H1 (cell line): ENCODE measurements around the gene ISCA2. TPM values are rescaled to one million over a fixed set of nuclear protein-coding genes. Genes with fewer than 3 reads are reported as not detected.

Experiments
- CTCF ChIA-PET: fragments of 300-600 bp; sonication (Branson Sonifier 250); formaldehyde crosslinking; loops from one replicate; lab custom pipeline; 2021; ENCODE audit not compliant: partially characterized antibody; lab: Charles Lee
- POLR2A ChIA-PET: fragments of 300-600 bp; sonication (Branson Sonifier 250); formaldehyde crosslinking; loops from one replicate; lab custom pipeline; 2021; ENCODE audit warnings: inconsistent platforms; ENCODE audit not compliant: partially characterized antibody; lab: Charles Lee
- DNase-seq, 2 experiments: peaks; one replicate each; pipeline versions ENCODE4 v3.0.0 to v3.0.0-alpha.2; 2010 to 2022; ENCODE audit warnings: low spot score in 2 of 2, low read depth in 1 of 2, mixed read lengths in 1 of 2
- FAIRE-seq: peaks from 2 replicates; lab custom pipeline; 2011; peaks lifted over from hg19 to GRCh38; lab: Jason Lieb, UNC
- H2AFZ ChIP-seq: 2 replicates; pipeline ENCODE4 v1.8.1; 2012; ENCODE audit warnings: low read length, inconsistent platforms
- H2AK5ac ChIP-seq: 2 replicates; pipeline ENCODE4 v1.6.1; 2013; ENCODE audit warnings: low read depth, low read length
- H2BK120ac ChIP-seq: replicated peaks from 2 replicates; pipeline ENCODE3; 2013; ENCODE audit warnings: low read depth, low read length, inconsistent platforms
- H2BK12ac ChIP-seq: 2 replicates; pipeline ENCODE4 v1.6.1; 2013; ENCODE audit warnings: low read depth, low read length
- H2BK15ac ChIP-seq: 2 replicates; pipeline ENCODE4 v1.6.1; 2013; ENCODE audit warnings: low read length
- H2BK20ac ChIP-seq: 2 replicates; pipeline ENCODE4 v1.6.1; 2013; ENCODE audit warnings: low read length
- H2BK5ac ChIP-seq: 2 replicates; pipeline ENCODE4 v1.6.1; 2013; ENCODE audit warnings: low read depth, low read length
- H3K14ac ChIP-seq: 2 replicates; pipeline ENCODE4 v1.6.1; 2013; ENCODE audit warnings: inconsistent platforms; ENCODE audit not compliant: insufficient read length
- H3K18ac ChIP-seq: 2 replicates; pipeline ENCODE4 v1.6.1; 2013; ENCODE audit warnings: low read length; ENCODE audit errors: extremely low read depth
- H3K23ac ChIP-seq: 2 replicates; pipeline ENCODE4 v1.6.1; 2013; ENCODE audit warnings: inconsistent platforms; ENCODE audit not compliant: insufficient read length
- H3K23me2 ChIP-seq: 2 replicates; pipeline ENCODE4 v1.6.1; 2013; ENCODE audit warnings: low read depth, low read length
- H3K27ac ChIP-seq: 2 replicates; pipeline ENCODE4 v1.6.1; 2011; ENCODE audit warnings: low read depth, low read length, inconsistent platforms
- H3K27me3 ChIP-seq, 4 experiments: replicated peaks in 1 of 4; 1 replicate in 1 of 4; 2 replicates in 3 of 4; pipeline versions ENCODE4 v1.6.1 to v1.8.1; 2011 to 2013; ENCODE audit warnings: low read length in 3 of 4, mild to moderate bottlenecking in 3 of 4, inconsistent platforms in 2 of 4, mixed read lengths in 2 of 4, moderate library complexity in 1 of 4; ENCODE audit not compliant: control insufficient read depth in 3 of 4, insufficient read depth in 3 of 4; ENCODE audit errors: extremely low read depth in 1 of 4
- H3K36me3 ChIP-seq, 4 experiments: 2 replicates each; pipeline versions ENCODE4 v1.6.1 to v1.8.1; 2011 to 2013; ENCODE audit warnings: mild to moderate bottlenecking in 4 of 4, low read length in 3 of 4, moderate library complexity in 2 of 4, control low read depth in 1 of 4, inconsistent platforms in 1 of 4; ENCODE audit not compliant: insufficient read depth in 4 of 4, control insufficient read depth in 2 of 4
- H3K4ac ChIP-seq: replicated peaks from 2 replicates; pipeline ENCODE3; 2013; ENCODE audit warnings: low read length, low read depth, mixed read lengths, inconsistent platforms; ENCODE audit not compliant: insufficient read length
- H3K4me1 ChIP-seq, 4 experiments: replicated peaks in 1 of 4; 1 replicate in 1 of 4; 2 replicates in 3 of 4; pipeline versions ENCODE4 v1.6.1 to v1.8.1; 2011 to 2013; ENCODE audit warnings: low read length in 3 of 4, inconsistent platforms in 2 of 4, mixed read lengths in 1 of 4; ENCODE audit not compliant: insufficient read depth in 4 of 4, control insufficient read depth in 3 of 4
- H3K4me2 ChIP-seq, 2 experiments: 2 replicates each; pipeline versions ENCODE4 v1.6.1 to v1.8.1; 2011 to 2013; ENCODE audit warnings: low read depth in 2 of 2, low read length in 2 of 2, control low read depth in 1 of 2, inconsistent platforms in 1 of 2, mild to moderate bottlenecking in 1 of 2; ENCODE audit not compliant: insufficient read depth in 1 of 2
- H3K4me3 ChIP-seq, 4 experiments: fragments of 200-600, 300-600 bp in 1 of 4; sonication (generic), shearing (Covaris generic), sonication (Bioruptor Twin) in 1 of 4; 2 replicates each; pipeline versions ENCODE4 v1.5.1 to v1.8.1; 2011 to 2016; ENCODE audit warnings: low read length in 4 of 4, low read depth in 3 of 4, control low read depth in 2 of 4, inconsistent platforms in 2 of 4, mild to moderate bottlenecking in 2 of 4, mixed read lengths in 1 of 4, moderate library complexity in 1 of 4; ENCODE audit not compliant: insufficient read depth in 2 of 4; ENCODE audit errors: extremely low read depth in 1 of 4
- H3K56ac ChIP-seq: replicated peaks from 2 replicates; pipeline ENCODE3; 2013; ENCODE audit warnings: low read depth, mild to moderate bottlenecking, mixed read lengths, low read length, inconsistent platforms; ENCODE audit not compliant: insufficient read length
- H3K79me1 ChIP-seq: 2 replicates; pipeline ENCODE4 v1.6.1; 2013; ENCODE audit warnings: low read depth, low read length, control low read depth
- H3K79me2 ChIP-seq, 2 experiments: 2 replicates each; pipeline versions ENCODE4 v1.6.1 to v1.8.1; 2012 to 2013; ENCODE audit warnings: low read length in 2 of 2, mild to moderate bottlenecking in 2 of 2, inconsistent platforms in 1 of 2; ENCODE audit not compliant: insufficient read depth in 2 of 2, control insufficient read depth in 1 of 2
- H3K9ac ChIP-seq, 4 experiments: replicated peaks in 1 of 4; 1 replicate in 1 of 4; 2 replicates in 3 of 4; pipeline versions ENCODE4 v1.6.1 to v1.8.1; 2011 to 2013; ENCODE audit warnings: low read depth in 3 of 4, low read length in 3 of 4, control low read depth in 2 of 4, mild to moderate bottlenecking in 2 of 4, moderate library complexity in 2 of 4, inconsistent platforms in 1 of 4; ENCODE audit errors: extremely low read depth in 1 of 4
- H3K9me3 ChIP-seq, 2 experiments: 2 replicates each; pipeline versions ENCODE4 v1.6.1 to v1.8.1; 2012 to 2013; ENCODE audit warnings: mild to moderate bottlenecking in 2 of 2, moderate library complexity in 2 of 2, control low read depth in 1 of 2, inconsistent platforms in 1 of 2, low read depth in 1 of 2, low read length in 1 of 2, mixed read lengths in 1 of 2; ENCODE audit not compliant: insufficient read depth in 2 of 2
- H4K20me1 ChIP-seq, 2 experiments: replicated peaks in 1 of 2; 2 replicates each; pipeline versions ENCODE3 to v1.8.1; 2011 to 2013; ENCODE audit warnings: inconsistent platforms in 2 of 2, low read length in 2 of 2, mild to moderate bottlenecking in 1 of 2; ENCODE audit not compliant: insufficient read depth in 2 of 2, control insufficient read depth in 1 of 2
- H4K5ac ChIP-seq: 2 replicates; pipeline ENCODE4 v1.6.1; 2013; ENCODE audit warnings: low read length, low read depth, mixed read lengths, inconsistent platforms; ENCODE audit not compliant: insufficient read length
- H4K8ac ChIP-seq: 2 replicates; pipeline ENCODE4 v1.8.0; 2013; ENCODE audit warnings: mild to moderate bottlenecking, moderate library complexity, low read length, inconsistent platforms; ENCODE audit not compliant: insufficient read depth; ENCODE audit errors: extremely low read depth
- H4K91ac ChIP-seq: replicated peaks from 2 replicates; pipeline ENCODE3; 2013; ENCODE audit warnings: low read length, mixed read lengths, inconsistent platforms; ENCODE audit not compliant: insufficient read length
- PHF8 ChIP-seq: fragments of 200-600 bp; sonication (generic); conservative IDR thresholded peaks from 2 replicates; pipeline ENCODE4 v1.7.1; 2012; ENCODE audit warnings: low read depth, mild to moderate bottlenecking, inconsistent platforms, low read length, moderate library complexity
- RAD21 ChIP-seq, 2 experiments: IDR thresholded peaks in 1 of 2; conservative IDR thresholded peaks in 1 of 2; 2 replicates each; pipeline ENCODE4 v1.6.1; 2011; ENCODE audit warnings: low read depth in 2 of 2, low read length in 2 of 2, improper control_type of control experiment in 1 of 2, inconsistent platforms in 1 of 2, mild to moderate bottlenecking in 1 of 2, moderate library complexity in 1 of 2
- SIN3A ChIP-seq, 2 experiments: IDR thresholded peaks in 1 of 2; conservative IDR thresholded peaks in 1 of 2; 2 replicates each; pipeline ENCODE4 v1.6.1; 2011 to 2012; ENCODE audit warnings: low read length in 2 of 2, improper control_type of control experiment in 1 of 2, low read depth in 1 of 2, mild to moderate bottlenecking in 1 of 2
- WGBS, 2 experiments: shearing (Covaris generic) in 1 of 2; methylation state at CpG; one replicate each; pipeline versions ENCODE4 v1.1.6 to v1.1.7; 2013 to 2015; ENCODE audit warnings: low lambda C conversion rate in 2 of 2, mixed read lengths in 2 of 2, inconsistent platforms in 1 of 2, low coverage in 1 of 2, missing lambda C conversion rate in 1 of 2; ENCODE audit not compliant: insufficient replicate concordance in 2 of 2, insufficient coverage in 1 of 2, insufficient read length in 1 of 2; ENCODE audit errors: extremely low coverage in 1 of 2, missing lambda C conversion rate in 1 of 2; 5-methylcytosine and 5-hydroxymethylcytosine counted together
- polyA plus RNA-seq, 7 experiments: library from polyadenylated mRNA; depleted of rRNA in 3 of 7; stranded (reverse) in 5 of 7; unstranded in 2 of 7; fragments of >200 nt in 5 of 7; fragments of 200-250 nt in 2 of 7; gene quantifications; 1 replicate in 5 of 7; 2 replicates in 1 of 7; 4 replicates in 1 of 7; pipeline versions ENCODE4 v1.2.1 to v1.2.3, GENCODE V29; 2011 to 2013; ENCODE audit warnings: missing spikeins in 2 of 7, mixed read lengths in 2 of 7
- total RNA-seq: library from RNA; stranded (reverse); fragmentation: NEBNext Ultra II Directional; extraction: Animal tissue kit (Norgen Biotek cat#: 25700); gene quantifications from 2 replicates; pipeline ENCODE4 v1.2.1, GENCODE V29; 2021
- TF ChIP-seq, protein P1 (sequence below), 3 experiments: IDR thresholded peaks; 1 replicate in 2 of 3; 2 replicates in 1 of 3; pipeline versions ENCODE4 v1.5.1 to v1.6.1; 2011; ENCODE audit warnings: low read length in 3 of 3, mild to moderate bottlenecking in 3 of 3, inconsistent platforms in 2 of 3, low read depth in 1 of 3, moderate library complexity in 1 of 3; ENCODE audit not compliant: insufficient read depth in 1 of 3; ENCODE audit errors: control extremely low read depth in 1 of 3

ISCA2 gene
- total and polyA plus RNA-seq, 2 of the 8 experiments (the other 6 are each of a cell fraction or from before 2014, with no cell fraction given), result 43.5 to 78.6 TPM

GRCh38 chr14:74478996-74479635, 14.4 kb upstream of the ISCA2 start:
- Histone ChIP-seq H3K36me3 (peaks cover under 1 to 67% (median 28%) of the 10 kb centered on the region in 4 experiments), H3K79me2 (no peaks in the 10 kb centered on the region), H2AK5ac (no peak overlapping the region), H3K4me3 (no peak overlapping the region), H3K23me2 (no peaks in the 10 kb centered on the region), H3K27me3 (no peaks in the 10 kb centered on the region), H3K4me1 (peaks cover 0 to 3% (median 0%) of the 10 kb centered on the region in 4 experiments; a peak in 2 of 7 replicates), H3K4ac (no peak overlapping the region), H3K9ac (no peak overlapping the region), H2BK12ac (no peak overlapping the region), H3K79me1 (no peaks in the 10 kb centered on the region), H3K9me3 (no peaks in the 10 kb centered on the region), H3K56ac (no peak overlapping the region), H4K20me1 (no peaks in the 10 kb centered on the region)
- no peak for DNase-seq
- POLR2A ChIA-PET, result interaction anchor here (0.8 to 3.2 kb wide), 8 partner anchors 9 to 184 kb away, joined by 4 to 15 read pairs (median 6); partner anchors contain the start of gene ABCD4
- CTCF ChIA-PET, result interaction anchor here (0.6 to 12.6 kb wide), 36 partner anchors 12 to 738 kb away, joined by 3 to 181 read pairs (median 6); partner anchors contain the start of genes ABCD4, SYNDIG1L and VRTN
- FAIRE-seq, result peak; percentile 77
- TF ChIP-seq PHF8, result no peak
- TF ChIP-seq, protein P1, sequence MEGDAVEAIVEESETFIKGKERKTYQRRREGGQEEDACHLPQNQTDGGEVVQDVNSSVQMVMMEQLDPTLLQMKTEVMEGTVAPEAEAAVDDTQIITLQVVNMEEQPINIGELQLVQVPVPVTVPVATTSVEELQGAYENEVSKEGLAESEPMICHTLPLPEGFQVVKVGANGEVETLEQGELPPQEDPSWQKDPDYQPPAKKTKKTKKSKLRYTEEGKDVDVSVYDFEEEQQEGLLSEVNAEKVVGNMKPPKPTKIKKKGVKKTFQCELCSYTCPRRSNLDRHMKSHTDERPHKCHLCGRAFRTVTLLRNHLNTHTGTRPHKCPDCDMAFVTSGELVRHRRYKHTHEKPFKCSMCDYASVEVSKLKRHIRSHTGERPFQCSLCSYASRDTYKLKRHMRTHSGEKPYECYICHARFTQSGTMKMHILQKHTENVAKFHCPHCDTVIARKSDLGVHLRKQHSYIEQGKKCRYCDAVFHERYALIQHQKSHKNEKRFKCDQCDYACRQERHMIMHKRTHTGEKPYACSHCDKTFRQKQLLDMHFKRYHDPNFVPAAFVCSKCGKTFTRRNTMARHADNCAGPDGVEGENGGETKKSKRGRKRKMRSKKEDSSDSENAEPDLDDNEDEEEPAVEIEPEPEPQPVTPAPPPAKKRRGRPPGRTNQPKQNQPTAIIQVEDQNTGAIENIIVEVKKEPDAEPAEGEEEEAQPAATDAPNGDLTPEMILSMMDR (IDR thresholded peaks at IDR 0.05; ENCODE audit: control extremely low read depth in 1 of 3, insufficient read depth in 1 of 3, low read depth in 1 of 3, low read length in 3 of 3), result peak in 2 of 3 experiments; percentile 92 to 93; a peak in 3 of 4 replicates
- TF ChIP-seq SIN3A (conservative IDR thresholded peaks at IDR 0.05 in 1 of 2, IDR thresholded peaks at IDR 0.05 in 1 of 2; ENCODE audit: low read depth in 1 of 2, low read length in 2 of 2), result 0 out of 4 replicates have a peak, but pooled peaks of 1 of the 2 experiments have one; percentile 56
- peak; percentile 100 for TF ChIP-seq RAD21 (IDR thresholded peaks at IDR 0.05 in 1 of 2, conservative IDR thresholded peaks at IDR 0.05 in 1 of 2; ENCODE audit: low read depth in 2 of 2, low read length in 2 of 2)
- TF ChIP-seq, all 59 proteins: peak for 3
- no peak overlapping the region for H2BK5ac ChIP-seq
- H3K4me2 ChIP-seq, result no peak overlapping the region
- H2BK20ac ChIP-seq, result no peak overlapping the region
- no peak overlapping the region for H4K91ac ChIP-seq
- no peak overlapping the region for H4K8ac ChIP-seq
- WGBS, 2 experiments, result 89% methylated on average over 2 of the region's 2 CpGs; no CpG with 5 or more reads in 1 of the 2 experiments
- no peak overlapping the region for H2BK120ac ChIP-seq
- no peak overlapping the region for H3K14ac ChIP-seq
- no peak overlapping the region for H3K18ac ChIP-seq
- H2BK15ac ChIP-seq, result no peak overlapping the region
- no peak overlapping the region for H4K5ac ChIP-seq
- no peak overlapping the region for H3K23ac ChIP-seq
- H2AFZ ChIP-seq, result no peak overlapping the region
- no peak overlapping the region for H3K27ac ChIP-seq
